H1 (cell line): ENCODE results near the gene MCM9. TPM values are rescaled to one million over a fixed set of nuclear protein-coding genes. Genes with fewer than 3 reads are reported as not detected.

Experiments used
- CTCF ChIA-PET: fragments of 300-600 bp; sonication (Branson Sonifier 250); formaldehyde crosslinking; loops from one replicate; lab custom pipeline; 2021; ENCODE audit not compliant: partially characterized antibody; lab: Charles Lee
- POLR2A ChIA-PET: fragments of 300-600 bp; sonication (Branson Sonifier 250); formaldehyde crosslinking; loops from one replicate; lab custom pipeline; 2021; ENCODE audit warnings: inconsistent platforms; ENCODE audit not compliant: partially characterized antibody; lab: Charles Lee
- DNase-seq, 2 experiments: peaks; one replicate each; pipeline versions ENCODE4 v3.0.0 to v3.0.0-alpha.2; 2010 to 2022; ENCODE audit warnings: low spot score in 2 of 2, low read depth in 1 of 2, mixed read lengths in 1 of 2
- FAIRE-seq: peaks from 2 replicates; lab custom pipeline; 2011; peaks lifted over from hg19 to GRCh38; lab: Jason Lieb, UNC
- H2AFZ ChIP-seq: 2 replicates; pipeline ENCODE4 v1.8.1; 2012; ENCODE audit warnings: low read length, inconsistent platforms
- H2AK5ac ChIP-seq: 2 replicates; pipeline ENCODE4 v1.6.1; 2013; ENCODE audit warnings: low read depth, low read length
- H2BK120ac ChIP-seq: replicated peaks from 2 replicates; pipeline ENCODE3; 2013; ENCODE audit warnings: low read depth, low read length, inconsistent platforms
- H2BK12ac ChIP-seq: 2 replicates; pipeline ENCODE4 v1.6.1; 2013; ENCODE audit warnings: low read depth, low read length
- H2BK15ac ChIP-seq: 2 replicates; pipeline ENCODE4 v1.6.1; 2013; ENCODE audit warnings: low read length
- H2BK20ac ChIP-seq: 2 replicates; pipeline ENCODE4 v1.6.1; 2013; ENCODE audit warnings: low read length
- H2BK5ac ChIP-seq: 2 replicates; pipeline ENCODE4 v1.6.1; 2013; ENCODE audit warnings: low read depth, low read length
- H3K14ac ChIP-seq: 2 replicates; pipeline ENCODE4 v1.6.1; 2013; ENCODE audit warnings: inconsistent platforms; ENCODE audit not compliant: insufficient read length
- H3K18ac ChIP-seq: 2 replicates; pipeline ENCODE4 v1.6.1; 2013; ENCODE audit warnings: low read length; ENCODE audit errors: extremely low read depth
- H3K23ac ChIP-seq: 2 replicates; pipeline ENCODE4 v1.6.1; 2013; ENCODE audit warnings: inconsistent platforms; ENCODE audit not compliant: insufficient read length
- H3K23me2 ChIP-seq: 2 replicates; pipeline ENCODE4 v1.6.1; 2013; ENCODE audit warnings: low read depth, low read length
- H3K27ac ChIP-seq: 2 replicates; pipeline ENCODE4 v1.6.1; 2011; ENCODE audit warnings: low read depth, low read length, inconsistent platforms
- H3K27me3 ChIP-seq, 4 experiments: replicated peaks in 1 of 4; 1 replicate in 1 of 4; 2 replicates in 3 of 4; pipeline versions ENCODE4 v1.6.1 to v1.8.1; 2011 to 2013; ENCODE audit warnings: low read length in 3 of 4, mild to moderate bottlenecking in 3 of 4, inconsistent platforms in 2 of 4, mixed read lengths in 2 of 4, moderate library complexity in 1 of 4; ENCODE audit not compliant: control insufficient read depth in 3 of 4, insufficient read depth in 3 of 4; ENCODE audit errors: extremely low read depth in 1 of 4
- H3K36me3 ChIP-seq, 4 experiments: 2 replicates each; pipeline versions ENCODE4 v1.6.1 to v1.8.1; 2011 to 2013; ENCODE audit warnings: mild to moderate bottlenecking in 4 of 4, low read length in 3 of 4, moderate library complexity in 2 of 4, control low read depth in 1 of 4, inconsistent platforms in 1 of 4; ENCODE audit not compliant: insufficient read depth in 4 of 4, control insufficient read depth in 2 of 4
- H3K4ac ChIP-seq: replicated peaks from 2 replicates; pipeline ENCODE3; 2013; ENCODE audit warnings: low read length, low read depth, mixed read lengths, inconsistent platforms; ENCODE audit not compliant: insufficient read length
- H3K4me1 ChIP-seq, 4 experiments: replicated peaks in 1 of 4; 1 replicate in 1 of 4; 2 replicates in 3 of 4; pipeline versions ENCODE4 v1.6.1 to v1.8.1; 2011 to 2013; ENCODE audit warnings: low read length in 3 of 4, inconsistent platforms in 2 of 4, mixed read lengths in 1 of 4; ENCODE audit not compliant: insufficient read depth in 4 of 4, control insufficient read depth in 3 of 4
- H3K4me2 ChIP-seq, 2 experiments: 2 replicates each; pipeline versions ENCODE4 v1.6.1 to v1.8.1; 2011 to 2013; ENCODE audit warnings: low read depth in 2 of 2, low read length in 2 of 2, control low read depth in 1 of 2, inconsistent platforms in 1 of 2, mild to moderate bottlenecking in 1 of 2; ENCODE audit not compliant: insufficient read depth in 1 of 2
- H3K4me3 ChIP-seq, 4 experiments: fragments of 200-600, 300-600 bp in 1 of 4; sonication (generic), shearing (Covaris generic), sonication (Bioruptor Twin) in 1 of 4; 2 replicates each; pipeline versions ENCODE4 v1.5.1 to v1.8.1; 2011 to 2016; ENCODE audit warnings: low read length in 4 of 4, low read depth in 3 of 4, control low read depth in 2 of 4, inconsistent platforms in 2 of 4, mild to moderate bottlenecking in 2 of 4, mixed read lengths in 1 of 4, moderate library complexity in 1 of 4; ENCODE audit not compliant: insufficient read depth in 2 of 4; ENCODE audit errors: extremely low read depth in 1 of 4
- H3K56ac ChIP-seq: replicated peaks from 2 replicates; pipeline ENCODE3; 2013; ENCODE audit warnings: low read depth, mild to moderate bottlenecking, mixed read lengths, low read length, inconsistent platforms; ENCODE audit not compliant: insufficient read length
- H3K79me1 ChIP-seq: 2 replicates; pipeline ENCODE4 v1.6.1; 2013; ENCODE audit warnings: low read depth, low read length, control low read depth
- H3K79me2 ChIP-seq, 2 experiments: 2 replicates each; pipeline versions ENCODE4 v1.6.1 to v1.8.1; 2012 to 2013; ENCODE audit warnings: low read length in 2 of 2, mild to moderate bottlenecking in 2 of 2, inconsistent platforms in 1 of 2; ENCODE audit not compliant: insufficient read depth in 2 of 2, control insufficient read depth in 1 of 2
- H3K9ac ChIP-seq, 4 experiments: replicated peaks in 1 of 4; 1 replicate in 1 of 4; 2 replicates in 3 of 4; pipeline versions ENCODE4 v1.6.1 to v1.8.1; 2011 to 2013; ENCODE audit warnings: low read depth in 3 of 4, low read length in 3 of 4, control low read depth in 2 of 4, mild to moderate bottlenecking in 2 of 4, moderate library complexity in 2 of 4, inconsistent platforms in 1 of 4; ENCODE audit errors: extremely low read depth in 1 of 4
- H3K9me3 ChIP-seq, 2 experiments: 2 replicates each; pipeline versions ENCODE4 v1.6.1 to v1.8.1; 2012 to 2013; ENCODE audit warnings: mild to moderate bottlenecking in 2 of 2, moderate library complexity in 2 of 2, control low read depth in 1 of 2, inconsistent platforms in 1 of 2, low read depth in 1 of 2, low read length in 1 of 2, mixed read lengths in 1 of 2; ENCODE audit not compliant: insufficient read depth in 2 of 2
- H4K20me1 ChIP-seq, 2 experiments: replicated peaks in 1 of 2; 2 replicates each; pipeline versions ENCODE3 to v1.8.1; 2011 to 2013; ENCODE audit warnings: inconsistent platforms in 2 of 2, low read length in 2 of 2, mild to moderate bottlenecking in 1 of 2; ENCODE audit not compliant: insufficient read depth in 2 of 2, control insufficient read depth in 1 of 2
- H4K5ac ChIP-seq: 2 replicates; pipeline ENCODE4 v1.6.1; 2013; ENCODE audit warnings: low read length, low read depth, mixed read lengths, inconsistent platforms; ENCODE audit not compliant: insufficient read length
- H4K8ac ChIP-seq: 2 replicates; pipeline ENCODE4 v1.8.0; 2013; ENCODE audit warnings: mild to moderate bottlenecking, moderate library complexity, low read length, inconsistent platforms; ENCODE audit not compliant: insufficient read depth; ENCODE audit errors: extremely low read depth
- H4K91ac ChIP-seq: replicated peaks from 2 replicates; pipeline ENCODE3; 2013; ENCODE audit warnings: low read length, mixed read lengths, inconsistent platforms; ENCODE audit not compliant: insufficient read length
- ATF2 ChIP-seq: IDR thresholded peaks from 2 replicates; pipeline ENCODE4 v1.6.1; 2012; ENCODE audit warnings: low read length, inconsistent platforms
- CHD1 ChIP-seq: IDR thresholded peaks from 2 replicates; pipeline ENCODE4 v1.6.1; 2012; ENCODE audit warnings: low read depth, low read length, improper control_type of control experiment
- CTBP2 ChIP-seq: IDR thresholded peaks from 2 replicates; pipeline ENCODE4 v1.7.0; 2011; ENCODE audit warnings: borderline replicate concordance, mild to moderate bottlenecking, moderate library complexity, mixed read lengths, low read length; ENCODE audit not compliant: insufficient read depth, insufficient read length
- JUN ChIP-seq: IDR thresholded peaks from 2 replicates; pipeline ENCODE4 v1.6.1; 2011; ENCODE audit warnings: low read depth, mild to moderate bottlenecking, improper control_type of control experiment, low read length
- RAD21 ChIP-seq, 2 experiments: IDR thresholded peaks in 1 of 2; conservative IDR thresholded peaks in 1 of 2; 2 replicates each; pipeline ENCODE4 v1.6.1; 2011; ENCODE audit warnings: low read depth in 2 of 2, low read length in 2 of 2, improper control_type of control experiment in 1 of 2, inconsistent platforms in 1 of 2, mild to moderate bottlenecking in 1 of 2, moderate library complexity in 1 of 2
- RNF2 ChIP-seq: fragments of 200-900, 300-1000 bp; sonication (generic); IDR thresholded peaks from 2 replicates; pipeline ENCODE4 v1.7.1; 2016; ENCODE audit warnings: borderline replicate concordance, low read depth, mild to moderate bottlenecking, antibody characterized with exemption, low read length; ENCODE audit not compliant: poor library complexity, severe bottlenecking; ENCODE audit errors: missing control alignments
- WGBS, 2 experiments: shearing (Covaris generic) in 1 of 2; methylation state at CpG; one replicate each; pipeline versions ENCODE4 v1.1.6 to v1.1.7; 2013 to 2015; ENCODE audit warnings: low lambda C conversion rate in 2 of 2, mixed read lengths in 2 of 2, inconsistent platforms in 1 of 2, low coverage in 1 of 2, missing lambda C conversion rate in 1 of 2; ENCODE audit not compliant: insufficient replicate concordance in 2 of 2, insufficient coverage in 1 of 2, insufficient read length in 1 of 2; ENCODE audit errors: extremely low coverage in 1 of 2, missing lambda C conversion rate in 1 of 2; 5-methylcytosine and 5-hydroxymethylcytosine counted together
- polyA plus RNA-seq, 7 experiments: library from polyadenylated mRNA; depleted of rRNA in 3 of 7; stranded (reverse) in 5 of 7; unstranded in 2 of 7; fragments of >200 nt in 5 of 7; fragments of 200-250 nt in 2 of 7; gene quantifications; 1 replicate in 5 of 7; 2 replicates in 1 of 7; 4 replicates in 1 of 7; pipeline versions ENCODE4 v1.2.1 to v1.2.3, GENCODE V29; 2011 to 2013; ENCODE audit warnings: missing spikeins in 2 of 7, mixed read lengths in 2 of 7
- total RNA-seq: library from RNA; stranded (reverse); fragmentation: NEBNext Ultra II Directional; extraction: Animal tissue kit (Norgen Biotek cat#: 25700); gene quantifications from 2 replicates; pipeline ENCODE4 v1.2.1, GENCODE V29; 2021

Gene MCM9
- total and polyA plus RNA-seq, 2 of the 8 experiments (the other 6 are each of a cell fraction or from before 2014, with no cell fraction given), result 3.7 to 11.4 TPM

- Histone ChIP-seq H3K4me3 (no peak overlapping the region), H3K79me1 (no peaks in the 10 kb centered on the region), H3K79me2 (no peaks in the 10 kb centered on the region), H3K56ac (no peak overlapping the region), H3K36me3 (no peaks in the 10 kb centered on the region), H2AFZ (no peak overlapping the region), H2AK5ac (no peak overlapping the region), H3K4me2 (no peak overlapping the region), H3K23me2 (no peaks in the 10 kb centered on the region), H3K18ac (no peak overlapping the region), H3K14ac (no peak overlapping the region), H2BK15ac (no peak overlapping the region), H3K27ac (no peak overlapping the region), H4K5ac (no peak overlapping the region), H2BK20ac (no peak overlapping the region), H3K4me1 (no peaks in the 10 kb centered on the region), H2BK12ac (no peak overlapping the region), H4K8ac (no peak overlapping the region), H2BK5ac (no peak overlapping the region), H2BK120ac (no peak overlapping the region), H3K4ac (no peak overlapping the region), H3K27me3 (no peaks in the 10 kb centered on the region), H3K9ac (no peak overlapping the region), H3K9me3 (no peaks in the 10 kb centered on the region), H4K91ac (no peak overlapping the region), H4K20me1 (no peaks in the 10 kb centered on the region)
- POLR2A ChIA-PET, result no interaction called here
- no peak for FAIRE-seq
- DNase-seq, result no peak
- CTCF ChIA-PET, result interaction anchor here (1.4 to 2.4 kb wide), 3 partner anchors 11 to 13 kb away, joined by 3 to 15 read pairs (median 10); no protein-coding TSS in a partner anchor
- 85% methylated on average over 4 of the region's 4 CpGs; no CpG with 5 or more reads in 1 of the 2 experiments for WGBS, 2 experiments
- TF ChIP-seq ATF2 (no peak), RNF2 (no peak), RAD21 (IDR thresholded peaks at IDR 0.05 in 1 of 2, conservative IDR thresholded peaks at IDR 0.05 in 1 of 2; ENCODE audit: low read depth in 2 of 2, low read length in 2 of 2) (no peak), JUN (no peak), CTBP2 (no peak), CHD1 (no peak)
- TF ChIP-seq, all 59 proteins: peak for 0
- no peak overlapping the region for H3K23ac ChIP-seq
Observed at GRCh38 chr6:118789954-118790353, 145.0 kb downstream of the MCM9 start.
